Measurements from ENCODE around the gene CMSS1. TPM values are rescaled to one million over a fixed set of nuclear protein-coding genes. Genes with fewer than 3 reads are reported as not detected.
A peak's percentile ranks its signal among the peaks of the same experiment; 100 is the strongest.

The CMSS1 gene
- total and polyA plus RNA-seq, 2 of the 13 experiments (the other 11 are each of a cell fraction or from before 2014, with no cell fraction given), result 6.4 to 48.7 TPM

DNA sequence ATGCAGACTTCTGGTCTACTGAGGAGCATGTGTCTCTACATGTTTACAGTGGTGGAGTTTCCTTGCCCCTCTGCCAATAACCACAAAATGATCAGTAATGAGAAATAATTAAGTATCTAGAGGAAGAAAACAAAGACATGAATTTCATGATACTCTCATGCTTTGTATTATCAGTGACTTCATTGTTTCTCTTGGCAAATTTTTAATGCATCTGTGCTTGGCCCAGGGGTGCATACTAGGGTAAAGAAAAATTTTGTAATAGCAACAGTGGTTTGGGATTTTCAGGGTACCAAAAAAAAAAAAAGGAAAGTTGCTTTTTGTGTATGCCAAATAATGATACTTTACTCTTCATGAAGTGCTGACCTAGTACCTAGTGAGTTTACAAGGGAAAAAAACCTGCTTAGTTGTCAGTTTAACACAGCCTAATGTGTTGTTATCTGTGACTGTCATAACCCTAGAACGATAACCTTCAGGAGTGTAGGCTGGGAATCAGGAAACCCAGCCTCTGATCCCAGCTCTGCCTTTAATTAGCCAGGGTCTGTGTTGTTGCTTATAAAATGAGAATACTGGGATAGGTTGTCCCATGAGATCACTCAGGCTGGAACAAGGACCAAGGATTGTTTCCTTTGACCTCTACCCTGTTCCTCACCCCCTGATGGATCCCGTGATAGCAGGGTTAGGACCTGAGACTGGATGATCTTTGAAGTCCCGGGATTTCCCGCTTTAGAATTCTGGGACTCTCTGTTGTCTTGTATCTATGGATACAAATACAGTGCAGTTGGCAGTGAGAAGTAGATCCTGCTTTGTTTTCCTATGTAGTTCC is 117.5 kb downstream of the CMSS1 start (continued):
- TF ChIP-seq SOX13 (IDR thresholded peaks at IDR 0.05), result no peak
- TF ChIP-seq SOX13 (CRISPR knock-in tag; conservative IDR thresholded peaks at IDR 0.05 in 1 of 2, IDR thresholded peaks at IDR 0.05 in 1 of 2), result peak in 1 of 2 experiments; percentile 74; a peak in 2 of 4 replicates
- TF ChIP-seq ZNF432 (CRISPR knock-in tag; IDR thresholded peaks at IDR 0.05; ENCODE audit: borderline replicate concordance), result no peak
- TF ChIP-seq TEAD3 (CRISPR knock-in tag; optimal IDR thresholded peaks at IDR 0.05; ENCODE audit: borderline replicate concordance), result peak; percentile 17
- TF ChIP-seq CREB1 (IDR thresholded peaks at IDR 0.05), result no peak
- peak; percentile 35; the same call in 1 of the 2 replicates for TF ChIP-seq CREB1 (CRISPR knock-in tag; IDR thresholded peaks at IDR 0.05)
- peak; percentile 14; the same call in 1 of the 2 replicates for TF ChIP-seq SIX1 (CRISPR knock-in tag; IDR thresholded peaks at IDR 0.05; ENCODE audit: borderline replicate concordance)
- peak; percentile 63 to 66; a peak in 3 of 4 replicates for TF ChIP-seq EP300 (IDR thresholded peaks at IDR 0.05; ENCODE audit: low read depth in 2 of 2, low read length in 2 of 2)
- TF ChIP-seq EP300 (CRISPR knock-in tag; IDR thresholded peaks at IDR 0.05; ENCODE audit: borderline replicate concordance), result peak; percentile 23; the same call in 1 of the 2 replicates
- 0 out of 2 replicates have a peak, but pooled peaks have one; percentile 13 for TF ChIP-seq ZMYM3 (CRISPR knock-in tag; IDR thresholded peaks at IDR 0.05)
- TF ChIP-seq ZNF18 (CRISPR knock-in tag; IDR thresholded peaks at IDR 0.05; ENCODE audit: insufficient replicate concordance), result no peak
- peak; percentile 77 for TF ChIP-seq BHLHE40 (IDR thresholded peaks at IDR 0.05; ENCODE audit: low read length)
- peak; percentile 54; the same call in 1 of the 2 replicates for TF ChIP-seq ELF3 (CRISPR knock-in tag; IDR thresholded peaks at IDR 0.05)
- TF ChIP-seq, protein P1, sequence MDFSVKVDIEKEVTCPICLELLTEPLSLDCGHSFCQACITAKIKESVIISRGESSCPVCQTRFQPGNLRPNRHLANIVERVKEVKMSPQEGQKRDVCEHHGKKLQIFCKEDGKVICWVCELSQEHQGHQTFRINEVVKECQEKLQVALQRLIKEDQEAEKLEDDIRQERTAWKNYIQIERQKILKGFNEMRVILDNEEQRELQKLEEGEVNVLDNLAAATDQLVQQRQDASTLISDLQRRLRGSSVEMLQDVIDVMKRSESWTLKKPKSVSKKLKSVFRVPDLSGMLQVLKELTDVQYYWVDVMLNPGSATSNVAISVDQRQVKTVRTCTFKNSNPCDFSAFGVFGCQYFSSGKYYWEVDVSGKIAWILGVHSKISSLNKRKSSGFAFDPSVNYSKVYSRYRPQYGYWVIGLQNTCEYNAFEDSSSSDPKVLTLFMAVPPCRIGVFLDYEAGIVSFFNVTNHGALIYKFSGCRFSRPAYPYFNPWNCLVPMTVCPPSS (IDR thresholded peaks at IDR 0.05), result no peak
- peak; percentile 63; the same call in 1 of the 2 replicates for TF ChIP-seq RFX1 (IDR thresholded peaks at IDR 0.05)
- no peak for TF ChIP-seq SP4 (CRISPR knock-in tag; IDR thresholded peaks at IDR 0.05)
- TF ChIP-seq SALL2 (CRISPR knock-in tag; IDR thresholded peaks at IDR 0.05), result no peak
- TF ChIP-seq NR2C2 (CRISPR knock-in tag; IDR thresholded peaks at IDR 0.05; ENCODE audit: borderline replicate concordance), result 0 out of 2 replicates have a peak, but pooled peaks have one; percentile 62
- no peak for TF ChIP-seq ARNT (IDR thresholded peaks at IDR 0.05)
- no peak for TF ChIP-seq CREB3 (CRISPR knock-in tag; IDR thresholded peaks at IDR 0.05)
- peak; percentile 90 for TF ChIP-seq NR2F6 (IDR thresholded peaks at IDR 0.05)
- peak; percentile 81 for TF ChIP-seq NR2F6 (CRISPR knock-in tag; IDR thresholded peaks at IDR 0.05)
- TF ChIP-seq HNRNPLL (IDR thresholded peaks at IDR 0.05; ENCODE audit: low read depth, low read length, poor library complexity, severe bottlenecking), result no peak
- TF ChIP-seq NR2F2 (IDR thresholded peaks at IDR 0.05; ENCODE audit: borderline replicate concordance, low read depth), result peak; percentile 77
- no peak for TF ChIP-seq CSRNP1 (CRISPR knock-in tag; IDR thresholded peaks at IDR 0.05)
- 0 out of 2 replicates have a peak, but pooled peaks have one; percentile 32 for TF ChIP-seq MAFF (IDR thresholded peaks at IDR 0.05; ENCODE audit: low read depth, low read length)

All from HepG2 (cell line).